Mucosa of descending colon (tissue), 3 donors: ENCODE results near the gene LRP1. TPM values are rescaled to one million over a fixed set of nuclear protein-coding genes. Genes with fewer than 3 reads are reported as not detected.

Source experiments
- ATAC-seq: fragments of 200-7000 bp; cut with Tn5 transposase; one replicate; pipeline ENCODE4 v1.9.1; 2020; ENCODE audit warnings: mild to moderate bottlenecking, moderate library complexity
- DNase-seq, 3 donors: peaks; one replicate each; pipeline ENCODE4 v3.0.0-alpha.2; 2020
- H3K36me3 ChIP-seq: fragments of 200-600 bp; one replicate; pipeline ENCODE4 v1.8.0; 2021; ENCODE audit warnings: low read depth, mild to moderate bottlenecking
- H3K4me1 ChIP-seq: fragments of 200-600 bp; one replicate; pipeline ENCODE4 v1.8.0; 2021; ENCODE audit warnings: low read depth, mild to moderate bottlenecking
- H3K4me3 ChIP-seq: fragments of 200-600 bp; one replicate; pipeline ENCODE4 v1.8.0; 2021; ENCODE audit warnings: mild to moderate bottlenecking
- H3K9me3 ChIP-seq: fragments of 200-600 bp; one replicate; pipeline ENCODE4 v1.8.0; 2021; ENCODE audit warnings: mild to moderate bottlenecking
- CTCF ChIP-seq: fragments of 200-600 bp; IDR thresholded peaks from one replicate; pipeline ENCODE4 v1.8.0; 2022; ENCODE audit warnings: antibody characterized with exemption, mild to moderate bottlenecking
- intact Hi-C, 2 donors: fragments of 100-400 bp; cut with DNase I in 1 of 2; cut with micrococcal nuclease in 1 of 2; formaldehyde crosslinking; loops; one replicate each; pipeline versions ENCODE4 v1.11.0 to v1.11.1; 2022; cut with DNase I, micrococcal nuclease
- total RNA-seq, 3 donors: library from RNA; stranded (reverse); fragmentation: NEBNext Ultra II Directional in 2 of 3; extraction: Animal tissue kit (Norgen Biotek cat#: 25700) in 2 of 3; gene quantifications; one replicate each; pipeline versions ENCODE4 v1.2.1 to v1.2.4, GENCODE V29; 2021 to 2023
- donor health status: DM: no; HTN: no; CAD: no; lungs with moderate emphysema.
- donor health status: DM: no; HTN: no; CAD: no.
- donor health status: DM: no; HTN: yes; CAD: no.

LRP1 gene
- total RNA-seq, 3 donors from 2014 or later, result 128 to 223 (median 148) TPM

DNA sequence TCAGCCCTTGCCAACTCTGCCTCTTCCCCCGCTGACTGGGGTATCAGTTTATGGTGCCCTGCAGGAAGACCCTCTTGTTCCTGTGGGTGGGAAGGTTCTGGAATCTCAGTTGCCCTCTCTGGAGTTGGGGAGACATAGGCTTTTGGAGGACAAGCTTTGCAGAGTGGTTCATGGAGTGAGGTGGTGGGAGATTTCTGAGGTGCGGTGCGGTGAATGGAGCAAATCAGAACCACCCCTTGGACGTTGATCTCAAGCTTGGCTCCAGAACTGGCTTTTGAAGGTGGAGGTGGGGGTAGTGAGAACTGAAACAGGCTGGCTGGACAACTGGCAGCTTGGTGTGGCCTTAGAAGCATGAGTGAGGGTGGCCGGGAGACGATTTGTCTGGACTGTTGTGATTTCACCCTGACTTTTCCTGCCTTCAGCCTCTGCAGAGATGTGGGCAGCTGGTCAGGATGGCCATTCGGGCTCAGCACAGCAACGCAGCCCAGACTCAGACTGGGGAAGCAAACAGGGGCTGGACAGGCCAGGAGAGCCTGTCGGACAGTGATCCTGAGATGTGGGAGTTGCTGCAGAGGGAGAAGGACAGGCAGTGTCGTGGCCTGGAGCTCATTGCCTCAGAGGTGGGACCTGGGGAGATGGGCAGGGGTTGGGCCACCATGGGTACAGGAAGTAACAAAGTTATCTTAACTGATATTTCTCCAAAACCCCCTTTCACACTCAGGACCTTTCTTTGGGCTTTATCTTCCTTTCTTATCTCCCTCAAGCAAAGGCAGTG, 102.3 kb downstream of the LRP1 start:
- Histone ChIP-seq H3K4me3 (no peak overlapping the region), H3K36me3 (no peaks in the 10 kb centered on the region), H3K9me3 (no peaks in the 10 kb centered on the region), H3K4me1 (peaks cover 18% of the 10 kb centered on the region)
- DNase-seq (peak in 2 of 3 donors; percentile 11 to 21), ATAC-seq (no peak)
- intact Hi-C loops, result no loop called here
- TF ChIP-seq CTCF, result no peak

GRCh38 chr12:57231276-57232021, 103.2 kb downstream of the LRP1 start:
- intact Hi-C loops, result no loop called here
- Histone ChIP-seq H3K9me3 (no peaks in the 10 kb centered on the region), H3K4me3 (no peak overlapping the region), H3K36me3 (no peaks in the 10 kb centered on the region), H3K4me1 (peaks cover 16% of the 10 kb centered on the region)
- TF ChIP-seq CTCF, result no peak
- no peak for ATAC-seq
- peak in 2 of 3 donors; percentile 26 to 47 for DNase-seq

- peak in 2 of 3 donors; percentile 21 to 46 for DNase-seq
- H3K9me3 ChIP-seq, result no peaks in the 10 kb centered on the region
Observed at GRCh38 chr12:57232156-57232756, 104.0 kb downstream of the LRP1 start.

DNA sequence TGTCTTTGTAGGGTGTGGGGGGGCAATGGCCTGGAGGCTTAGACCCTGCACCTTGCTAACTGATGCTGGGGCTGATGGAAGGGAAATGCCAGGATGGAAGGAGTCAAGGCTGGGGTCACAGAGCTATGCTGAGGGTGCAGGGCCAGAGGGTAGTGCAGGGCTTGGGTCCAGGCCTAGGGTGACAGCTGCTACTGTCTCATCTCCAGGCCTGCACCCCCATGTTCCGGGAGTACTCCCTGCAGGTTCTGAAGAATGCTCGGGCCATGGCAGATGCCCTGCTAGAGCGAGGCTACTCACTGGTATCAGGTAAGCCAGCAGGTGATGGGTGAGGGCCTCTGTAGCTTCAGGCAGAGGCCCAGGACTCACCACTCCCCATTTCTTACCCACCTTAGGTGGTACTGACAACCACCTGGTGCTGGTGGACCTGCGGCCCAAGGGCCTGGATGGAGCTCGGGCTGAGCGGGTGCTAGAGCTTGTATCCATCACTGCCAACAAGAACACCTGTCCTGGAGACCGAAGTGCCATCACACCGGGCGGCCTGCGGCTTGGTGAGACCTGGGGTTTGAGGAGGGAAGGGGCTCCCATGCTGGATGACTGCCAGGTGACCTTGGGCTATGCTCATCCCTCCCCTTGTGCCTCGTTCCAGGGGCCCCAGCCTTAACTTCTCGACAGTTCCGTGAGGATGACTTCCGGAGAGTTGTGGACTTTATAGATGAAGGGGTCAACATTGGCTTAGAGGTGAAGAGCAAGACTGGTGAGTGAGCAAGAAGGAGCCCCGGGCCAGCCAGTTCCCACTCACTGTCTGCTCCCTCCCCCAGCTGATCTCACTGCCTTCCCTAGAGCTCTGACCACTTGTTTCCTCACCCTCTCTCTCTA, 105.3 kb downstream of the LRP1 start:
- Histone ChIP-seq H3K4me3 (no peak overlapping the region), H3K36me3 (no peaks in the 10 kb centered on the region), H3K4me1 (peaks cover 23% of the 10 kb centered on the region), H3K9me3 (no peaks in the 10 kb centered on the region)
- no peak for TF ChIP-seq CTCF
- intact Hi-C loops, result no loop called here
- peak in 2 of 3 donors; percentile 24 to 53 for DNase-seq
- no peak for ATAC-seq

More at GRCh38 chr12:57232156-57232756, 104.0 kb downstream of the LRP1 start:
- Histone ChIP-seq H3K4me3 (no peak overlapping the region), H3K4me1 (peaks cover 12% of the 10 kb centered on the region), H3K36me3 (no peaks in the 10 kb centered on the region)
- TF ChIP-seq CTCF, result no peak
- ATAC-seq, result no peak
- intact Hi-C loops, result no loop called here

GRCh38 chr12:57234233-57234570, 105.9 kb downstream of the LRP1 start:
- TF ChIP-seq CTCF, result no peak
- H3K36me3 ChIP-seq, result no peaks in the 10 kb centered on the region
- H3K4me1 ChIP-seq, result peaks cover 29% of the 10 kb centered on the region
- no peak overlapping the region for H3K4me3 ChIP-seq
- peak in 1 of 3 donors; percentile 5 for DNase-seq
- H3K9me3 ChIP-seq, result no peaks in the 10 kb centered on the region
- ATAC-seq, result no peak
- intact Hi-C loops, result no loop called here
